Fibroblast of skin of right biceps (primary cell): Measurements from ENCODE around the gene SAMD4B.

Experiments
- DNase-seq: peaks from one replicate; pipeline ENCODE4 v3.0.0-alpha.2; 2013

The SAMD4B gene

GRCh38 chr19:39430675-39431593 is 88.7 kb downstream of the SAMD4B start:
- peak; percentile 61 for DNase-seq

GRCh38 chr19:39432677-39433025 is 90.4 kb downstream of the SAMD4B start:
- no peak for DNase-seq

DNA sequence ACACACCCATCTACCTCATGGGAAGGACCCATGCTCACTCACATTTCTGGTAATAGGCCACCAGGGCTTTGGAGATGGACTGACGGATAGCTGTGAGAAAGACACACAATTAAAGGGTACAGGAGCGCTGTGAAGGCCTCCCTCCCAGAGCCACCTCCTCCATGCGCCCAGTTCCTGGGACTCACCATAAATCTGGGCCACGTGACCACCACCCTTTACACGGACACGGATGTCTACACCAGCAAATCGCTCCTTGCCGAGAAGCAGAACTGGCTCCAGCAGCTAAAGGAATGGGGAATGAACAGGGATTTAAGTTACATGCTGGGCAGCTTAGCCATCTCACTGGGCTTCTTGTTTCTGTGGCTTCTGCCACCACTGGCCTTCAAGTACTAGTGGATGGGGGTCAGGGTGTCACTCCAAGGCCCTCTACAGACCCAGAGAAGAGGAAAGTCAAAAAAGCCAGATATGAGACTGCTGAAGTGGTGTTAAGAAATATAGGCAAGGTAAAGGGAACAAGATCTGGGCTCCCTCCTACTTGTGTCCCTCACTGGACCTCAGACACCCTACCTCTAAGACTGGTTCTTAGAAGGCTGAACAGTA is 91.4 kb downstream of the SAMD4B start:
- no peak for DNase-seq

DNA sequence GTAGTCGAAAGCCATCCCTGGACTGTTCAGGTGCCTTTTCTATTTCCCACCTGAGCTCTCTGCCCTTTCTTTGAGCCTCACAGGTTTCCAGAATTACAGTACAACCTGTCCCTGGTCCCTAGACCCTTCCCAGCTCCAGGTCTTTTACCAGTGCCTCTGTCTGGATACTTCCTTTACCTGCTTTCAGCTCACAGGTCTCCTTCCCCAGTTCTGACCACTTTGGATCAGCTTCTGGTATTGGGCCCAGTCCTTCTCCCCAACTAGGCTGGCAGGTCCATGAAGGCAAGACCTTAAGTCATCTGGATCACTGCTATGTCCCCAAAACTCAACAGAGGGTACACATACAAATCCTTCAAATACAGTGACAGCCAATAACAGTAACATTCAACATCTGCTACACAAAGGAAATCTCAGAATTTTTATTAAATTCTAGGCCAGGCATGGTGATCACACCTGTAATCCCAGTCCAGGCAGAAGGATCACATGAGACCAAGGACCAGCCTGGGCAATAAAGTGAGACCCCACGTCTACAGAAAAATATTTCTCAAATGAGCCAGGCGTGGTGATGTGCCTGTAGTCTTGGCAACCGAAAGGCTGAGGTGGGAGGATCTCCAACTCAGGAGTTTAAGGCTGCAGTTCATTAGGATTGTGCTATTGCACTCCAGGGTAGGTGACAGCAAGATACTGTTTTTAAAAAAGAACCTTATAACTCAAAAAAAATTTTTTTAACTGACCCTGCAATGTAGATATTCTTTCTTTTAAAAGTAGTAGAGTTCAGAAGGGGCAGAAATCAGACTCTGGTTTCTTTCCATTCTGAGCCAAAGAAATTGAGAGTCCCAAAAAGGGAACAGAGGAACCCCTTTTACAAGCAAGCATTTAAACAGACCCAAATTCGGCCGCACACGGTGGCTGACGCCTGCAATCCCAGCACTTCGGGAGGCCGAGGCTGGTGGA is 92.2 kb downstream of the SAMD4B start:
- peak; percentile 13 for DNase-seq
